ENCODE data around the gene RANBP17.
"Not testable (repeated sequence)": the region's sequence is repeated elsewhere in the genome, so short reads cannot be mapped to it uniquely, and the experiment has no call there.

The RANBP17 gene

DNA sequence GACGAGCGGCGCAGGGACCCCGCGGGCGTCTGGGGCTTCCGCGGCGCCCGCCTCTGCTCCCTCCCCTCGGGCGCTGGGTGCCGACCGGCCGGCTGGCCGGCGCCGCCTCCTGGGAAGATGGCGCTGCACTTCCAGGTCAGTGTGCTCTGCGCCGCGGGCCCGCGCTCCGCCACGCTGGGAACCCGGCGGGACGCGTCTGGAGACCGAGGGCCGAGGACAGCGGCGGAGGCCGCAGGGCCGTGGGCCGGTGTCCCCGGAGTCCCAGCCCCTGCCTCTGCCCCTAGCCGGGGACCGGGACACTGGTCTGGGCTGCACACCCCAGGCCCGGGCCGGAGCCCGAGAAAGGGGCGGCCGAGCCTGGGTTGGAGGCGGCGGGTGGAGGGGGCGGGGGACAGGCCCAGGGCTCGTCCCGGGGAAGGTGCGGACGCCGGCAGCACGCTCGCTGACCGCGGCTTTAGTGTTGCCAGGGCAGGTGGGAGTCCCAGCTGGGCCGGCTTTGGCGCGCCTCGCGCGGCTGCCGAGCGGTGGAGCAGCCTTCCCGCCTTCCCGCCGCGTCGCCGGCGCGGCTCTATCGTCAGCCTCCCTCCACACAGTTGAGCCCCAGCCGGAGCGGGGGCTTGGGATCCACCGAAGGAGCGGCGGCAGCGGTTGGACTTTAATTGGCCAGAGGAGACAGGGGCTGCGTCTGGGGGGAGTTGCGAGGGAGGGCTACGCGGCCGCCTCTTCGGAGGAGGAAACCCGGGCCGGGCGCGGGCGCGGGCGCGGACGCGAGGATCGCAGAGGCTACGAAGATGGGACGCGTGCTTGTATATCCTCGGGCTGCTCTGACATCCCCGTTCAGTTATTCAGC lies at the start of gene RANBP17:
TSS of gene RANBP17 (plus strand) at position 102 of the 850 bp plus-strand sequence.
- DNase-seq: peak; percentile 90

DNA sequence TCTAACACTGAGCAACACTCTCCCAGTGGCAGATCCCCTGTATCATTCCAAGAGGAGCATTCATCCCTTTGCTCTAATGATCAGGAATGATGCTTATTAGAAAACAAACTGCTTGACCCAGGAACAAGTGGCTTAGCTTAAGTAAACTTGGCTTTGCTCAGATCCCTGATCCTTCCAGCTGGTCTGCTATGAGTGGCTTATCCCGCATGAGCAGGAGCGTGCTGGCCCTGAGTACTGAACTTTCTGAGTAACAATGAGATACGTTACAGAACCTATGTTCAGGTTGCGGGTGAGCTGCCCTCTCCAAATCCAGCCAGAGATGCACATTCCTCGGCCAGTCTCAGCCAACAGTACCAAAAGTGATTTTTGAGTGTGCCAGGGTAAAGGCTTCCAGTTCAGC lies 48.6 kb upstream of the RANBP17 start:
- no peak for DNase-seq

DNA sequence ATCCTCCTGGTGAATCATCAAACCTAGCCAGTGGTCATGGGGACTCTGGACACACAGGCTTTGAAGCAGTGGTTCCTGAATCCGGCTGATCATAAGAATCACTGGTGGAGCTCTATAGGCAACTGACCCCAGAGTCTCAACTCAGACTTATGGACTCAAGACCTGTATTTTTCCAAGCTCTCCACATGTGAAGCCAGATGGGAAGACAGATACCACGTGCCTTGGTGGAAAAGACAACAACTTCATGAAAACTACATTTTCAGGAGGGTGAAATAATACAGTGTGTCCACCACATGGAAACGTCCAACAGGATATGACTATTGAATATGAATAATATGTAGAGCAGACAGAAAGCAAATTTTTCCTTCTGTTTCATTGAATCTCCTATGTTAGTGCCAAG lies 44.6 kb upstream of the RANBP17 start:
- DNase-seq: no peak

DNA sequence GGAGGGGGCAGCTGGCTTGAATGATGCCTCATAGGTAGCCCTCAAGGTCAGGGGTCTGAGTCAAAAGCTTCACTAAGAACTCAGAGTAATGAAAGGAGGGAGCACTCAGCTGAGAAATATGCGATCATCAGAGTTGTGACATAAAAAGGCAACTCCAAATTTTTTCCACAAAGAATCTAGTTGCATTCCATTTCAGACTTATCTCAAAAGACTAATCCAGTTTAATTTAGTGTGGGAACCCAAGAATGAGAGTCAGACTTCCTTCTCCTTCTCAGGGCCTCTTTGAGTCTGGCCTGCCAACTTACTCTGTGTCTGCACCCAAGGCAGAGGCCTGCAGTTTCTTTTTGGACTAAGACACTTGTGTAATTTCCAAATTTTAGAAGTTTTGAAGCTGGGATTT lies 43.6 kb upstream of the RANBP17 start:
- DNase-seq: no peak

DNA sequence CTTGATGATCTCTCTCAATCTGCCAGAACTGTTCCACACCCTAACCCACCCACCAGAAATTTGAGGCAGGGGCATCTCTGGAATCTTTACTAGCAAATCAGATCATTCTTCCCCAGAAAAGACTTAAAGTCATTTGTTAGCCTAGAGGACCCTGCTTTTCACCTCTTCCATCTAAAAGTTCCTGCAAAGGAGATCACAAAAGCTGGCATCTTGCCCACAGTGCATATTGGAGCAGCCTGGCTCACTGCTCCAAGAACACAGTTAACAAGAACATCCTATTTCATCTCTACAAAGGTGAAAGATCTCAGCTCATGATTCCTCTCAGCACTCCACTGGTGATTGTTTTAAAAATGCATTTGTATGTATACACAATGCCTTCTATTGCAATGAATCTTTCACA lies 42.0 kb upstream of the RANBP17 start:
- no peak for DNase-seq

DNA sequence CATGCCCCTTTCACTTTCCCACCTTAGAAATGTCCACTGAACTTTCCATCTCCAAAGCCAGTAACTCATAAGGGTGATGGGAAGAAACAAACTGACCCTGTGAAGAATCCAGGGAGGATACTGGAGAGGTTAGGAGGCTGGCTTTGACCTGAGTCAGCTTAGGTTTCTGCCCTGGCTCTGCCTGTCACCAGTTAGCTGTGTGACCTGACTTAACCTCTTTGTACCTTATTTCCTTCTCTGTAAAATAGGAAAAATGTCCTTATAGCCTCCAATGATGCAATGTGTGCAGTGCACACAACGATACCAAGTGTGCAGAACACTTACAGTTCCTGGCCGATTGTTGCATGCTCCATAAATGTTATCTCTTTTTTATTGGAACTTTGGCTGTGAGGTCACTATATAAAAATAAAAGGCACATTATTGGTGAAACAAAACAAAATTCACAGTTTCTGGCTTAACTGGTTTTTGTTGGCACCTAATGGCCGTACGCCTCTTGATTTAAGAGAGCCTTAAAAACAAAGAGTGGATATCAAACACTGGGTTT lies 40.5 kb upstream of the RANBP17 start:
- DNase-seq: no peak

DNA sequence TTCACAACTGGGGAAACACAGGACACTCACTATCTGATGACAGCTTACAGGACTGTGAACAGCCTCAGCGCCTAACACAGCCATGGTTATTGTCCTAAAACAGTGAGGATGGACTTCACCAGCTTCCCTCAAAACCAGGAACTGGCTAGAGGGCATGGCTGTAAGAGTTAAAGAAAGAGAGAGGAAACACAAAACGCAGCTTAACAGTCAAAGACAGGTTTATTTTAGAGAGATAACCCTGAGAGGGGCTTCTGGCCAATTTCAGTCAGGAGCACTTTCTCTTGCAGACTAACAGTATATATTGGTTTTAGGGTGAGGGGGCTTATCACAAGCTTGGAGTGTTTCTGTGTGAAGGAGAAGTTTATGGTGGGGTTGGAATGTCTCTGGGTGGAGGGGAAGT lies 35.7 kb upstream of the RANBP17 start:
- DNase-seq: no peak

DNA sequence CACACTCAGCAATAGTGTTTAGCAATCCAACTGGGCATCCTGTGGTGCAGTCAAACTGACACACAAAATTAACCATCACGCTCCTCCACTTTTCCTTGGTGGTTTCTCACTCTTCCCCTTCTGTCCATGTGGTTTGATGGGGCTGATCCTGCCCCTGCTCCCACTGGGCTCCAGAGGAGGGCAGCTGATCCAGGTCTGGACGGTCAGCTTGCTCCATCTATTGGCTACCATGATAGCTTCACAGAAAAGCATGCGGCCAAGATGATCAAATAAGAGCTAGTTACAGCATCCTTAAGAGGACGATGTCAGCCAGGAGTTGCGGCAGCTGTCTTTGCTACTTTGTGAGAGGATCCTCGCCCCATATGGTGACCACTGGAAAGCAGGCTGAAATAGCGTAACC lies 29.6 kb upstream of the RANBP17 start:
- DNase-seq: no peak

DNA sequence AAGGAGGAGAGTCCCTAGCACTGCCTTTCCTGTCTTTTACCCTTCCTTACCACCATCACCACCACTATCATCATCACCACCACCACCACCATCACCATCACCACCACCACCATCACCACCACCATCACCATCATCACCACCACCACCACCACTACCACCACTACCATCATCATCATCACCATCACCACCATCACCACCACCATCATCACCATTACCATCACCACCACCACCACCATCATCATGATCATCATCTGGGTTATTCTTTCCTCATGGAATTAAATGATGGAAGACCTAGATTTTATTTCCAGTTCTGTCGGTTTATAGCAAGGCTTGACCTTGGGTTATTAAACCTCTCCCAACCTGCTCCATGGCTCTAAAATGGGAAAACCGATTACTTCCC lies 27.8 kb upstream of the RANBP17 start:
- DNase-seq: not testable (repeated sequence)

DNA sequence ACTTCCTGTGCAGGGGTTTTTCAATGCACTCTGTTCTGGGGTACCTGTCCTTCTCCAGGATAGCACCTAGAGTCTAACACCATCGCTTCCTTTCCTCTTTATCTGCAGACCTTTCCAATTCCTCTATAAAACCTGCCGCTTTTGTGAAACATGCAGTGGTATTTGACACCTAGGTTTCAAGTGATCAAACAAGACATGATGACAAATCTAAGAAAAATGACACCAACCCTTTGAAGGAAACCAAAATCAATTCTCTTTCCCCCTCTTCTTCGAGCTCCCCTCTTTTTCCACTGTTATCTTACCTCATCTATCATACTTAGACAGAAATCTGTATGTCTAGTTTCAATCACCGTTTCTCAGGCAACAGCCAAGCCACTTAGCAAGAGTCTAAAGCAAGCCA lies 25.6 kb upstream of the RANBP17 start:
- DNase-seq: no peak

DNA sequence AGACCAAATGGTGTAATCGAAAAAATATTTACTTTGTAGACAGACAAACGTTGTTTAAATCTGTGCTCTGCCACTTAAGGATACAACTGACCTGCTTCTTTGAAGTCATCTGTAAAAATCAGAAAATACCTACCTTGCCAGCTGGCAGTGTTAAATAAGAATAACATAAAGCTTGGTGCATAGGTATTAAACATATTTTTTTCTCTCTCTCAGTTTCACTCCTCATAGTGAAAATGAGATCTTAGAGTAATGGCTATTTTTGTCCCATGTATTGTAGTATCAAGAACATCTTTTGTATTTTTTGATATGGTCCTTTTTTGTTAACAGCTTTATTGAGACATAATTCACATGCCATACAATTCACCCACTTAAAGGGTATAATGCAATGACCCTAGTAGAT lies 17.9 kb upstream of the RANBP17 start:
- DNase-seq: no peak

DNA sequence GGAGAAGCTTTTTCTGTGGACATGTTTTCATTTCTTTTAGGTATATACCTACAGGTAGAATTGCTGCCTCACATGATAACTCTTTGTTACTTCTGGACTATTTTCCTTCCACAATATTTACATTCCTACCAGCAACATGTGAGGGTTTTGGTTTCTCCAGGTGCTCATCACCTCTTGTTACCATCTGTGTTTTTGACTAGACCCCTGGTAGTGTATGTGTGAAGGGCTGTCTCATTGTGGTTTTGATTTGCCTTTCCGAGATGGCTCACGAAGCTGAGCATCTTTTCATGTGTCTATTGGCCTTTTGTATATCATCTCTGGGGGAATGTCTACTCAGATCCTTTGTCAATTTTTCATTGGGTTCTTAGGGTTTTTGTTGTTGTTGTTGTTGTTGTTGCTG lies 17.2 kb upstream of the RANBP17 start:
- no peak for DNase-seq

DNA sequence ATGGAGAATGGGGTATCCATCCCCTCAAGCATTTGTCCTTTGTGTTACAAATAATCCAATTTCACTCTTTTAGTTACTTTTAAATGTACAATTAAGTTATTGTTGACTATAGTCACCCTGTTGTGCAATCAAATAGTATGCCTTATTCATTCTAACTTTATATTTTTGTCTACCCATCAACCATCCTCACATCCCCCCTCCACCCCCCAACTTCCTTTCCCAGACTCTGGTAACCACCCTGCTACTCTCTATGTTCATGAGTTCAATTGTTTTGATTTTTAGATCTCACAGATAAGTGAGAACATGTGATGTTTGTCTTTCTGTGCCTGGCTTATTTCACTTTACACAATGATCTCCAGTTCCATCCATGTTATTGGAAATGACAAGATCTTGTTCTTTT lies 15.4 kb upstream of the RANBP17 start:
- DNase-seq: no peak

DNA sequence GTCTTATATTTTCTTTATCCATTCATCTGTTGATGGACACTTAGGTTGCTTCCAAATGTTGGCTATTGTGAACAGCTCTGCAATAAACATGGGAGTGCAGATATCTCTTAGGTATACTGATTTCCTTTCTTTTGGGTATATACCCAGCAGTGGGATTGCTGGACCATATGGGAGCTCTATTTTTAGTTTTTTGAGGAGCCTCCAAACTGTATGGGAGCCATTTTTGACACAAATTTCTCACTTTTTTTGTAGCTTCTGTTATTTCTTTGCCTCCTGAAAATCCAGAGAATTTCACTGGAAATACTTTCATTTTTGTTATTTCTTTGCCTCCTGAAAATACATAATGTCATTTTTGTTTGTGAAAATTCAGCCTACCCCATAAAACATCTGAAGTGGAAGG lies 15.0 kb upstream of the RANBP17 start:
- DNase-seq: no peak

DNA sequence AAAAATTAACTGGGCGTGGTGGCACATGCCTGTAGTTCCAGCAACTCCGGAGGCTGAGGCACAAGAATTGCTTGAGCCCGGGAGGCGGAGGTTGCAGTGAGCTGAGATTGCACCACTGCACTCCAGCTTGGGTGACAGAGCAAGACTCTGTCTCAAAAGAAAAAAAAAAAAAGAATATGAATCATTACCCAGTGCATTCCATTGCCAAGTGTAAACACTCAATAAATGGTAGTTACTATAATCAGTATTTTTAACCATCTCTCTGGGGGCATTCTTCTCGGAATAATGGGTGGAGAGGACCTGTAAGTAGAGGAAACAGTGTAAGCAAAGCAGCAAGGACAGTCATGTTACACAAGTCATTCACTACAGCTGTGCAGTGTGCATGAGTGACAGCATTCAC lies 13.8 kb upstream of the RANBP17 start:
- no peak for DNase-seq

DNA sequence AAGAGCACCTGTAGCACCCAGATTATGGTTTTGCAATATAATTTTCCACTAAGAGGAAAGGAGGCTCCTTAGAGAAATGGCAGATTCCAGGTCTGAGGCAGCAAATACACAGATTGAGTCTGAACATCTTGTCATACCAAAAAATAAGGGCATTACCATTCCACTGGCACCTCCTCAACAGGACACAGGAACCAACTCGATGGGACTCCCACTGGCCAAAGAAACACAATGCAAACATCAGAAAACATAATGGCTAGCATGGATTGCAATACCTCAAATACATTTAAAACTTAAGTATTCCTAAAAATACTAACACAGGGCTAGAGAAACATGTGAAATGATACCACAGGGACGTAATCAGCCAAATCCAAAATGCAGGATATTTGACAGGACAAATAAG lies 12.4 kb upstream of the RANBP17 start:
- no peak for DNase-seq

DNA sequence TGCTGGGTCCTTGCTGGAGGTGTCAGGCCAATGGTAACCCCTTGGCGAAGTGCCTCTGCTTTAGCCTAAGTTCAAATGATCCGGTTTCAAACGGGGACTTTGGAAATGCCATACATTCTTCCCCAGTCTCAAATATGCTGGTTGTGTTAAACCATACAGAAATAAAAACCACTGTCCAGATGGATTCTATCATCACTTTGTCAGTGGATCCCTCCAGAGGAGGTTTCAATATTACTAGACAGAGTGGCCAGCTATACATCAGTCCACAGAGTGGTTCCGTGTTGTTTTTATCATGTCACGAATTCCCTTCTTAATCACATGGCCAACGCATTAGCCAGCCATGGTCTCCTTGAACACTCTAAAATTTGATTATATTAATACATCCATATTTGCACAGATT lies 7.3 kb upstream of the RANBP17 start:
- DNase-seq: no peak

DNA sequence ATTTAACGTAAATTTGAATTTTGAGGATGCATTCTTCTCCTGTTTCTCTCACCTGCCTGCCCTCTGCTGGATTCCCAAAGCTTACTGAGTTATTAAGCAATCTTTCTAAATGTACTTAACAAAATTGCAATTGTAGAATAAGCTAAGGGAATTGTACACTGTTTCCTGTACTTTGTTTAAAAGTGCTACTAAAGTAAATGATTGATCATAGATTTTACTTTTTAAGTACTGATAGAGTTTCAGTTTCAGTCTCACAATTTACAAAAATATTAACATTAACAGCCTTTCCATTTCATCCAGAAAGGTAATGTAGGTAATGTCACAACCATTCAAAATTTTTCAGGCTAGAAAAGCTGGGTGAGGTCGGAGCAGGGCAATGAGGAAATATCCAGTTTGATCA lies 4.8 kb upstream of the RANBP17 start:
- DNase-seq: no peak

DNA sequence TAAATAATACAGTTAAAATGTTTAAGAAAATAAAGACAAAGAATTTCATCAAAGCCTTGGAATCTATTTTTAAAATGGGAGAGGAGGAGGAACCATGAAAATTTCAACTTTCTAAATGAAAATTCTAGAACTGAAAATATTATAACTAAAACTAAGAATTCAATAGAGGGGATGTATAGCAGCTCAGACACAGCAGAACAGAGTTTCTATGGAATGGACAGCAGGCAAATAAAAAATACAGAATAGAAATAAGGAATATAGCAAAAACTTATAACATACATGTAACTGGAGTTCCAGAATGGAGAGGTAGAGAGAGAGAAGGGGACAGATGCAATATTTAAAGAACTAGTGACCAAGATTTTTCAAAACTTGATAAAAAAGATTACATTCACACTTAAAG lies 1.4 kb upstream of the RANBP17 start:
- DNase-seq: no peak

DNA sequence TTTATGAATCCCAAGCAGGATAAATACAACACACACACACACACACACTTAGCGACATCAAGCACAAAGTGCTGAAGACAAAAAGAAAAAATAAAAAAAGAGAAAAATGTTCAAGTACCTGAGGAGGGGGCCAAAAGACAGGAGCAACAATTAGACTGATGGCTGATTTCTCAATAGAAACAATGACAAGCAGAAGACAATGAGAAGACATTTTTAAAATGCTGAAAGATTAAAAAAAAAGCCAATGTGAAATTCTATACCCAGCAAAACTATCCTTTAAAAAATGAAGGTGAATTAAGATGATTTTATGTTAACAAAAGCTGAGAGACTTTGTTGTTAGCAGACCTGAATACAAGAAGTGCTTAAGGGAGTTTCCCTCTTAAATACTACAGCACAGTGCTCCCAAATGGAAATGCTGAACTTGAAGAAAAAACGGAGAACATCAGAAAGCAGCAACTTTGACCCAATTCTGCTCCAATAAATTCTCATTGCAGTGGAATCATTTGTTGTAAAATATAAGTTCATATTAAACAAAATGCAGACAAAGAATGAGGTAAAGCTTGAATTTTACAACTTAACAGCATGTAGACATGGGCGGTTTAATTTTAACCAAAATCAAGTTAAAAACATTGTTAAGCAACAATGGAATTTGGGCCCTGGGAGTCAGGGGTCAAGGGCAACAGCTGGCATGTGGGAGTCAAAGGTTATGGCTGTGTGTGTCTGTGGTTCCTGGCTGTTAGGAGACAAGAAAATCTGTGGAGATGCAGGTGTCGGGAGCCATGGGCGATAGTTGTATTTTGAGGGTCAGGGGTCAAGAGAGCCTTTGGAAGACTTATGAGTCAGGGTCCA lies 776 bp upstream of the RANBP17 start:
- peak; percentile 42 for DNase-seq

DNA sequence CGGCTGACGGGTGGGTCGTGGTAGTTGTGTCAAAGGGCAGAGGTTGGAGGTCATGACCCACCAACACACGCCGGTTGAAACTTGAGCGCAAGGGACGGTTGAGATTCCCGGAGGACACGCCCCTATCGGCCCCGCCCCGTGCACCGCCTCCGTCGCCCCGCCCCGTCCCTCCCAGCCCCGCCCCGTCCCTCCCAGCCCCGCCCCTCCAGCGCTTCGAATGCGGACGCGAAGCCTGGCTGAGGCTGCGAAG lies 226 bp upstream of the RANBP17 start:
- no peak for DNase-seq

DNA sequence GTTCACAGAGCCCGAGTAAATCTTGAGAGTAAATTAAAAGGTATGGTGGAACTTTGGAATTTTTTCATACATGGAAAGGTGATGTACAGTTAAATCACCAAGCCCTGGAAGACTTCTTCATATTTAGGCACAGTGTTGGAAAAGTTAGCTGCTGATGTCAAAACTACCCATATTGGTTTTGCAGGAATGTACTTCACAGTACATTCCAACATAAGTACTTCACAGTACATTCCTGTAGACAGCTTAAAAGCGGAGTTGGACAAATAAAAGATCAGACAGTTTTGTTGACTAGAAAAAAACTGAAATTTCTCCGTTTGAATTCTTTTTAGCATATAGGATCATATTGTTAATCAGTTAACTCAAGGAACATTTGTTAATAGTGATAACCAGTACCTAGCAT lies 1.8 kb downstream of the RANBP17 start:
- DNase-seq: no peak

DNA sequence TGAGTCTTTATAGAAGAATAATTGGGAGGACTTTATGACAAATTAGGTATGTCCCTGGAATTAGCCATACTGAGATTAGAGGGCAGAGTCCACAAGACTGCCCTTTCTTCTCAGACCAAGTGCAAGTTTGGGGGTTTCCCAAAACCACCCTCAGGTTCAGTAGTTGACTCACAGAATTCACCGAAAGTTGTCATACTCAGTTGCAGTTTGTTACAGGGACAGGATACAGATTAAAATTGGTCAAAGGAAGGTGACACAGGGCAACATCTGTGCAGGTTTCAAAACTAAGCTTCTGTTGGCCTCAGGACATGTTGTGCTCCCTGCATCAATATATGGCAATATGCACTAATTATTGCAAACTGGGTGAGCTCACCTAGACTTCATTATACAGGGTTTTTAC lies 3.8 kb downstream of the RANBP17 start:
- no peak for DNase-seq

DNA sequence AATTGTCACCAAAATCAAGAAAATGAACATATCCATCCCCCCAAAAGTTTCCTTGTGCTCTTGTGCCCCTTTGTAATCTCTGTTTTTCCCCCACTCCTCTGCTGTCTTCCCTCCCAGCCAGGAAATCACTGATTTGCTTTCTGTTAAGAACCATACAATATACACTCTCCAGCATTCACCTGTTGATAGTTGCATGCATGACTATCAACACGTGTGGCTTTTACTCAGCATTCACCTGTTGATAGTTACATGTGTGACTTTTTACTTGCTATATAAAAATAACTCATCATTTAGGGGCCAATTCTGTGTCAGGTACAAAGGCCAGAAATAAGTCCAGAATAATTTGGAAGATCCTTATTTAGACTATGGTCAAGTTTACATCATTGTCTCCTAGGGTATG lies 6.0 kb downstream of the RANBP17 start:
- no peak for DNase-seq

Measured in retina (tissue), 1 donor.